Neural cell (in vitro differentiated cells): Measurements from ENCODE around the gene IFT81. TPM values are rescaled to one million over a fixed set of nuclear protein-coding genes. Genes with fewer than 3 reads are reported as not detected.

ENCODE experiments used
- H2AFZ ChIP-seq: fragments of 200-600, 300-800 bp; sonication (generic), shearing (Covaris generic); 2 replicates; pipeline ENCODE4 v1.6.0; 2014; ENCODE audit warnings: low read depth, mild to moderate bottlenecking, antibody characterized with exemption, low read length, moderate library complexity
- H3F3A ChIP-seq: fragments of 200-600 bp; shearing (Covaris generic); 2 replicates; pipeline ENCODE4 v1.6.1; 2016; ENCODE audit warnings: mild to moderate bottlenecking, moderate library complexity, mixed read lengths, antibody characterized with exemption, low read length; ENCODE audit not compliant: insufficient read depth, poor library complexity, severe bottlenecking
- H3K27ac ChIP-seq: fragments of 200-600, 300-800 bp; sonication (generic), shearing (Covaris generic); 2 replicates; pipeline ENCODE4 v1.5.1; 2014; ENCODE audit warnings: mild to moderate bottlenecking, low read length, moderate library complexity
- H3K27me3 ChIP-seq: fragments of 300-800, 200-600 bp; sonication (generic), shearing (Covaris generic); 2 replicates; pipeline ENCODE4 v1.6.0; 2014; ENCODE audit warnings: mild to moderate bottlenecking, low read depth, low read length, moderate library complexity; ENCODE audit not compliant: insufficient read depth
- H3K36me3 ChIP-seq: fragments of 300-800, 200-600 bp; sonication (generic), shearing (Covaris generic); 2 replicates; pipeline ENCODE4 v1.5.1; 2014; ENCODE audit warnings: mild to moderate bottlenecking, antibody characterized with exemption, low read length, moderate library complexity; ENCODE audit not compliant: insufficient read depth
- H3K4me2 ChIP-seq: fragments of 300-800, 200-600 bp; sonication (generic), shearing (Covaris generic); 2 replicates; pipeline ENCODE4 v1.6.0; 2014; ENCODE audit warnings: mild to moderate bottlenecking, low read length
- H3K4me3 ChIP-seq: fragments of 300-800, 200-600 bp; sonication (generic), shearing (Covaris generic); 2 replicates; pipeline ENCODE4 v1.5.1; 2014; ENCODE audit warnings: mild to moderate bottlenecking, low read length, moderate library complexity
- H3K79me2 ChIP-seq: fragments of 200-600 bp; shearing (Covaris generic); replicated peaks from 2 replicates; pipeline ENCODE4 v1.6.0; 2014; ENCODE audit warnings: mild to moderate bottlenecking, low read length, moderate library complexity; ENCODE audit not compliant: insufficient read depth
- H3K9ac ChIP-seq: fragments of 300-800, 200-600 bp; sonication (generic), shearing (Covaris generic); 2 replicates; pipeline ENCODE4 v1.6.1; 2016; ENCODE audit warnings: mild to moderate bottlenecking, low read length, mixed read lengths
- H3K9me2 ChIP-seq: fragments of 200-600 bp; shearing (Covaris generic); 2 replicates; pipeline ENCODE4 v1.6.1; 2016; ENCODE audit warnings: mild to moderate bottlenecking, low read length, mixed read lengths; ENCODE audit not compliant: insufficient read depth
- H3K9me3 ChIP-seq: fragments of 200-600, 300-800 bp; sonication (generic), shearing (Covaris generic); 2 replicates; pipeline ENCODE4 v1.6.1; 2016; ENCODE audit warnings: mild to moderate bottlenecking, mixed run types, low read length, moderate library complexity, mixed read lengths
- H4K20me1 ChIP-seq: fragments of 200-600 bp; shearing (Covaris generic); 2 replicates; pipeline ENCODE4 v1.6.1; 2016; ENCODE audit warnings: mild to moderate bottlenecking, mixed run types; ENCODE audit not compliant: insufficient read depth
- CTCF ChIP-seq: fragments of 450-650 bp; IDR thresholded peaks from 2 replicates; pipeline ENCODE4 v1.5.1; 2014; ENCODE audit warnings: antibody characterized with exemption, mild to moderate bottlenecking, moderate library complexity; ENCODE audit not compliant: poor library complexity, severe bottlenecking
- EP300 ChIP-seq: fragments of 450-650 bp; conservative IDR thresholded peaks from 2 replicates; pipeline ENCODE4 v1.6.1; 2014; ENCODE audit warnings: antibody characterized with exemption, mild to moderate bottlenecking, moderate library complexity; ENCODE audit not compliant: poor library complexity, severe bottlenecking
- EZH2 ChIP-seq: fragments of 200-600, 300-800 bp; shearing (Covaris generic), sonication (generic); IDR thresholded peaks from 2 replicates; pipeline ENCODE4 v1.6.1; 2014; ENCODE audit warnings: antibody characterized with exemption, low read length, borderline replicate concordance, mild to moderate bottlenecking; ENCODE audit not compliant: insufficient read depth, poor library complexity, severe bottlenecking
- MXI1 ChIP-seq: fragments of 450-650 bp; conservative IDR thresholded peaks from 2 replicates; pipeline ENCODE4 v1.6.1; 2014; ENCODE audit warnings: antibody characterized with exemption, mild to moderate bottlenecking; ENCODE audit not compliant: poor library complexity, severe bottlenecking
- POLR2AphosphoS5 ChIP-seq: IDR thresholded peaks from 2 replicates; pipeline ENCODE4 v1.6.1; 2012
- RAD21 ChIP-seq: fragments of 450-650 bp; conservative IDR thresholded peaks from 2 replicates; pipeline ENCODE4 v1.6.1; 2014; ENCODE audit warnings: antibody characterized with exemption, mild to moderate bottlenecking, moderate library complexity
- REST ChIP-seq: IDR thresholded peaks from 2 replicates; pipeline ENCODE4 v1.6.1; 2012; ENCODE audit warnings: borderline replicate concordance
- SMC3 ChIP-seq: fragments of 450-650 bp; conservative IDR thresholded peaks from 2 replicates; pipeline ENCODE4 v1.6.1; 2014; ENCODE audit warnings: antibody characterized with exemption, mild to moderate bottlenecking, moderate library complexity; ENCODE audit not compliant: poor library complexity
- TAF1 ChIP-seq: IDR thresholded peaks from 2 replicates; pipeline ENCODE4 v1.6.1; 2012; ENCODE audit warnings: low read depth
- polyA plus RNA-seq: library from polyadenylated mRNA; depleted of rRNA; stranded (reverse); fragments of >200 nt; gene quantifications from 2 replicates; pipeline ENCODE4 v1.2.3, GENCODE V29; 2014

Gene IFT81
- polyA plus RNA-seq, 1 donor from 2014 or later: 120 TPM

GRCh38 chr12:110183386-110183785 is 59.2 kb downstream of the IFT81 start:
- H3K9ac ChIP-seq: no peak overlapping the region
- H2AFZ ChIP-seq: no peak overlapping the region
- H3K36me3 ChIP-seq: peaks cover 10% of the 10 kb centered on the region
- H3K27me3 ChIP-seq: no peaks in the 10 kb centered on the region
- no peaks in the 10 kb centered on the region for H4K20me1 ChIP-seq
- TF ChIP-seq CTCF (no peak), MXI1 (no peak), EP300 (no peak), RAD21 (no peak), POLR2AphosphoS5 (no peak), SMC3 (no peak), REST (no peak), TAF1 (no peak), EZH2 (no peak)
- no peaks in the 10 kb centered on the region for H3K79me2 ChIP-seq
- H3K9me2 ChIP-seq: no peaks in the 10 kb centered on the region
- no peaks in the 10 kb centered on the region for H3F3A ChIP-seq
- no peaks in the 10 kb centered on the region for H3K9me3 ChIP-seq
- H3K4me3 ChIP-seq: no peak overlapping the region
- H3K4me2 ChIP-seq: no peak overlapping the region
- no peak overlapping the region for H3K27ac ChIP-seq

- Histone ChIP-seq H3K79me2 (no peaks in the 10 kb centered on the region), H3K4me2 (no peak overlapping the region), H3K4me3 (no peak overlapping the region), H3K27me3 (no peaks in the 10 kb centered on the region), H3K9me3 (no peaks in the 10 kb centered on the region), H4K20me1 (no peaks in the 10 kb centered on the region), H3F3A (no peaks in the 10 kb centered on the region), H2AFZ (no peak overlapping the region), H3K9me2 (no peaks in the 10 kb centered on the region), H3K9ac (no peak overlapping the region), H3K27ac (no peak overlapping the region), H3K36me3 (peaks cover 10% of the 10 kb centered on the region)
- TF ChIP-seq REST: no peak
- no peak for TF ChIP-seq CTCF
- TF ChIP-seq POLR2AphosphoS5: no peak
- TF ChIP-seq SMC3: no peak
These were observed 61.5 kb downstream of the IFT81 start for GRCh38 chr12:110185626-110186025.
